ENCODE measurements around the gene EPB41L1.

Gene EPB41L1

DNA sequence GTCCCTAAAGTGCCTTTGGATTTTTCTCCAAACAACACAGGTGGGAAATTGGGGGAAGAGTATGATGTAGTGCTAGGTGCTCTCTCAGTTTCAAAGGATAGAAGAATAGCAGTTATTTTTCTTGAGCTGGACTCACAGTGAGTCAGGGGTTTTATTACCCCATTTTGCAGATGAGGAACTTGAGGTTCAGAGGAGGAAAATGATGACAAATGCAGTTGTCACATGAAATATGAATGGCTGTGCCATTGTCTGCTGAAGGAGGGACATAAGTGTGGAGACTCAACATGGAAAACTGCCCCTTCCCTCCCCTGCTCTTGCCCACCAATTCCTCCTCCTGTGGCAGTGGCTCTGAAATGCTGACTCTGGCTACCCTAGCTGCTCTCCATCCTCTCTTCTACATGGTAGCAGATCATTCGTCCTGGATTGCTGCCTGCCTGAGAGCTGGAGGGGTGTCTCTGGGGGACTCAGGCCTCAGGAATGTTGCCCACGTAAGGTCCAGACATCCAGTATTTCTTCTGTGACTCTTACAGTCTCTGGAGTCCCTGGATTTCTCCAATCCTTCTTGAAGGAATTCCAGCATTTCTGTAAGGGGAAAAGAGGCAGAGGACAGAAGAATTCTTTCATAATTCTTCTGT lies 37.6 kb upstream of the EPB41L1 start:
- H3K18ac ChIP-seq (ENCODE audit: low read length), result no peak overlapping the region
- H2AK5ac ChIP-seq (ENCODE audit: low read depth, low read length), result no peak overlapping the region
- H3K4ac ChIP-seq (ENCODE audit: low read length), result no peak overlapping the region
- H4K91ac ChIP-seq (ENCODE audit: low read depth, low read length, poor library complexity), result no peak overlapping the region
- no peak for DNase-seq (ENCODE audit: low spot score)
- no peaks in the 10 kb centered on the region for H3K4me1 ChIP-seq (ENCODE audit: control insufficient read depth in 2 of 2, insufficient read depth in 1 of 2, low read depth in 1 of 2, low read length in 2 of 2)
- no CpG with 5 or more reads among the region's 2 CpGs for WGBS, 2 donors (ENCODE audit: extremely low coverage in 2 of 2, insufficient read length in 2 of 2, insufficient replicate concordance in 1 of 2)
- H3K14ac ChIP-seq (ENCODE audit: low read length), result no peak overlapping the region
- no peak overlapping the region for H2BK5ac ChIP-seq (ENCODE audit: low read length)
- H3K27me3 ChIP-seq (ENCODE audit: control insufficient read depth in 3 of 3, insufficient read depth in 3 of 3, low read depth in 1 of 3, low read length in 3 of 3), result no peaks in the 10 kb centered on the region
- no peak overlapping the region for H3K9ac ChIP-seq (ENCODE audit: low read depth, low read length, poor library complexity)
- H2AFZ ChIP-seq (ENCODE audit: low read length), result no peak overlapping the region
- H2BK120ac ChIP-seq (ENCODE audit: low read depth, low read length), result no peak overlapping the region
- no peak overlapping the region for H4K8ac ChIP-seq (ENCODE audit: low read depth, low read length)
- H3K4me2 ChIP-seq (ENCODE audit: insufficient read depth, low read length, poor library complexity, severe bottlenecking), result no peak overlapping the region
- no peaks in the 10 kb centered on the region for H3K79me1 ChIP-seq (ENCODE audit: low read depth, low read length)
- H2BK15ac ChIP-seq (ENCODE audit: low read length), result no peak overlapping the region
- no peak overlapping the region for H3K23ac ChIP-seq (ENCODE audit: low read depth, low read length, poor library complexity)
- H3K27ac ChIP-seq (replicated peaks; ENCODE audit: low read length), result no peak overlapping the region
- H3K9me3 ChIP-seq (replicated peaks in 1 of 2; ENCODE audit: control insufficient read depth in 2 of 2, insufficient read depth in 1 of 2, low read depth in 1 of 2, low read length in 2 of 2), result no peaks in the 10 kb centered on the region
- H3K36me3 ChIP-seq (replicated peaks in 1 of 2; ENCODE audit: control insufficient read depth in 2 of 2, insufficient read depth in 2 of 2, low read length in 2 of 2), result peaks cover 0 to 16% of the 10 kb centered on the region in 2 donors
- no peak overlapping the region for H2BK12ac ChIP-seq (ENCODE audit: low read length)
- no peak overlapping the region for H3K4me3 ChIP-seq (ENCODE audit: low read length in 2 of 2)

DNA sequence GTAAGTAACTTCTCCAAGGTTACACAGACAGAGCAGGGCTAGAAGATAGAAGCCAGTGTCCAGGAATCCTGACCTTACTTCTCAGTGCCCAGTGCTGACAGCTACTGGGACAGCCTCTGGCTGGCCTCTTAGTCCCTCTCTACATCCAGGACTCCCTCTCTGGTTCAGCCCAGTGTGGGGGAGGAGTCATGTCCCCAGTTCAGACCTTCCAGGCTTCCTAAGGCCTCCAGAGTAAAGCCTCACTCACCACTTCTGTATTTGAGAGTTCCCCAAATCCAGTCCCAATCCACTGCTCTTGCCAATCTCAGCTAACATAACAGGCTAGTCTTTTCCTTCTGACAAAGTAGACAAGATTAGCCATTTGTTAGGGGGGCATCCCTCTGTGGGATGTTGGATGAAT lies 36.9 kb upstream of the EPB41L1 start:
- H2AK5ac ChIP-seq (ENCODE audit: low read depth, low read length), result no peak overlapping the region
- no peak overlapping the region for H3K9ac ChIP-seq (ENCODE audit: low read depth, low read length, poor library complexity)
- no peak overlapping the region for H3K14ac ChIP-seq (ENCODE audit: low read length)
- no peak overlapping the region for H4K91ac ChIP-seq (ENCODE audit: low read depth, low read length, poor library complexity)
- H3K27ac ChIP-seq (replicated peaks; ENCODE audit: low read length), result no peak overlapping the region
- no peak overlapping the region for H3K4ac ChIP-seq (ENCODE audit: low read length)
- H3K36me3 ChIP-seq (replicated peaks in 1 of 2; ENCODE audit: control insufficient read depth in 2 of 2, insufficient read depth in 2 of 2, low read length in 2 of 2), result peaks cover 0 to 12% of the 10 kb centered on the region in 2 donors
- no peak for DNase-seq (ENCODE audit: low spot score)
- no peaks in the 10 kb centered on the region for H3K79me1 ChIP-seq (ENCODE audit: low read depth, low read length)
- no peaks in the 10 kb centered on the region for H3K9me3 ChIP-seq (replicated peaks in 1 of 2; ENCODE audit: control insufficient read depth in 2 of 2, insufficient read depth in 1 of 2, low read depth in 1 of 2, low read length in 2 of 2)
- H3K27me3 ChIP-seq (ENCODE audit: control insufficient read depth in 3 of 3, insufficient read depth in 3 of 3, low read depth in 1 of 3, low read length in 3 of 3), result no peaks in the 10 kb centered on the region
- H2BK5ac ChIP-seq (ENCODE audit: low read length), result no peak overlapping the region
- no peak overlapping the region for H3K23ac ChIP-seq (ENCODE audit: low read depth, low read length, poor library complexity)
- no peak overlapping the region for H3K4me2 ChIP-seq (ENCODE audit: insufficient read depth, low read length, poor library complexity, severe bottlenecking)
- H3K4me3 ChIP-seq (ENCODE audit: low read length in 2 of 2), result no peak overlapping the region
- H3K18ac ChIP-seq (ENCODE audit: low read length), result no peak overlapping the region
- H2BK15ac ChIP-seq (ENCODE audit: low read length), result no peak overlapping the region
- H2AFZ ChIP-seq (ENCODE audit: low read length), result no peak overlapping the region
- H4K8ac ChIP-seq (ENCODE audit: low read depth, low read length), result no peak overlapping the region
- no peak overlapping the region for H2BK120ac ChIP-seq (ENCODE audit: low read depth, low read length)
- no peak overlapping the region for H2BK12ac ChIP-seq (ENCODE audit: low read length)
- H3K4me1 ChIP-seq (ENCODE audit: control insufficient read depth in 2 of 2, insufficient read depth in 1 of 2, low read depth in 1 of 2, low read length in 2 of 2), result no peaks in the 10 kb centered on the region

DNA sequence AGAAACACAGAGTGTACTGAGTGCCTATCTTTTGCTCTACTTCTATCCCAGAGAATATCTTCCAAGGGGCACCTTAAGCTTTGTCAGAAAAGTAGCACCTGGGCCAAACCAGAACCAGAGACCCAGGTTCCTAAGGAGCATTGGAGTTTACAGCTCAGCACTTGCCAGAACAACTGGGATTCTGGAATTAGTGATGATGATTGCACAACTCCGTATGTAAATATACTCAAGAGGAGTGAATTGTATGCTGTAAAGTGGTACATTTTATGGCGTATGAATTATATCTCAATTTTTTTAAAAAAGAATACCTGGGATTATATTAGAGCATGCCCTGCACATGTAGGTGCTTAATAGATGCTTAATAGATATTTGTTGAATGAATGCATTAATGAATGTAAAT lies 36.2 kb upstream of the EPB41L1 start:
- Histone ChIP-seq H3K27ac (replicated peaks; ENCODE audit: low read length) (no peak overlapping the region), H4K8ac (ENCODE audit: low read depth, low read length) (no peak overlapping the region), H3K9ac (ENCODE audit: low read depth, low read length, poor library complexity) (no peak overlapping the region), H2BK5ac (ENCODE audit: low read length) (no peak overlapping the region), H3K18ac (ENCODE audit: low read length) (no peak overlapping the region), H3K36me3 (replicated peaks in 1 of 2; ENCODE audit: control insufficient read depth in 2 of 2, insufficient read depth in 2 of 2, low read length in 2 of 2) (peaks cover 0 to 12% of the 10 kb centered on the region in 2 donors), H3K4me3 (ENCODE audit: low read length in 2 of 2) (no peak overlapping the region), H3K4me1 (ENCODE audit: control insufficient read depth in 2 of 2, insufficient read depth in 1 of 2, low read depth in 1 of 2, low read length in 2 of 2) (no peaks in the 10 kb centered on the region), H2BK120ac (ENCODE audit: low read depth, low read length) (no peak overlapping the region), H2BK15ac (ENCODE audit: low read length) (no peak overlapping the region), H2BK12ac (ENCODE audit: low read length) (no peak overlapping the region), H3K9me3 (replicated peaks in 1 of 2; ENCODE audit: control insufficient read depth in 2 of 2, insufficient read depth in 1 of 2, low read depth in 1 of 2, low read length in 2 of 2) (no peaks in the 10 kb centered on the region), H3K27me3 (ENCODE audit: control insufficient read depth in 3 of 3, insufficient read depth in 3 of 3, low read depth in 1 of 3, low read length in 3 of 3) (no peaks in the 10 kb centered on the region), H4K91ac (ENCODE audit: low read depth, low read length, poor library complexity) (no peak overlapping the region), H3K4ac (ENCODE audit: low read length) (no peak overlapping the region), H2AFZ (ENCODE audit: low read length) (no peak overlapping the region), H2AK5ac (ENCODE audit: low read depth, low read length) (no peak overlapping the region), H3K79me1 (ENCODE audit: low read depth, low read length) (no peaks in the 10 kb centered on the region), H3K23ac (ENCODE audit: low read depth, low read length, poor library complexity) (no peak overlapping the region), H3K4me2 (ENCODE audit: insufficient read depth, low read length, poor library complexity, severe bottlenecking) (no peak overlapping the region), H3K14ac (ENCODE audit: low read length) (no peak overlapping the region)
- no peak for DNase-seq (ENCODE audit: low spot score)
- no CpG with 5 or more reads among the region's 2 CpGs for WGBS, 2 donors (ENCODE audit: extremely low coverage in 2 of 2, insufficient read length in 2 of 2, insufficient replicate concordance in 1 of 2)

DNA sequence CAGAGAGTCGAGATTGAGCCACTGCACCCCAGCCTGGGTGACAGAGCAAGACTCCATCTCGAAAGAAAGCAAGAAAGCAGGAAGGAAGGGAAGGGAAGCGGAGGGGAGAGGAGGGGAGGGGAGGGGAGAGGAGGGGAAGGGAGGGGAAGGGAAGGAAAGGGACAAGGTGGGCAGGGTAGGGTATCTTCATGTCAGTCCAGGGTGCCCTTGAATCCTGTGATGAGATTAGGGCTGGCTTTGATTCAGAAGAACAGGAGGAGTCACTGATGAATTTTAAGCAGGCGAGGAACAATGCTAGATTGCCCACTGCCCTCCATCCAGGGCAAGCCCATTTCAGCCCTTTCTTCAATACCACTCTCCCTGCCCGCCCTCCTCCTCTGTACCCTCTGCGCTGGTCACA lies 35.0 kb upstream of the EPB41L1 start:
- no peak overlapping the region for H3K14ac ChIP-seq (ENCODE audit: low read length)
- no peak overlapping the region for H2AFZ ChIP-seq (ENCODE audit: low read length)
- H3K4ac ChIP-seq (ENCODE audit: low read length), result no peak overlapping the region
- H4K8ac ChIP-seq (ENCODE audit: low read depth, low read length), result no peak overlapping the region
- H3K27me3 ChIP-seq (ENCODE audit: control insufficient read depth in 3 of 3, insufficient read depth in 3 of 3, low read depth in 1 of 3, low read length in 3 of 3), result no peaks in the 10 kb centered on the region
- no peak overlapping the region for H2BK15ac ChIP-seq (ENCODE audit: low read length)
- no peaks in the 10 kb centered on the region for H3K79me1 ChIP-seq (ENCODE audit: low read depth, low read length)
- no peak for DNase-seq (ENCODE audit: low spot score)
- H3K18ac ChIP-seq (ENCODE audit: low read length), result no peak overlapping the region
- H3K4me3 ChIP-seq (ENCODE audit: low read length in 2 of 2), result no peak overlapping the region
- H2BK12ac ChIP-seq (ENCODE audit: low read length), result no peak overlapping the region
- H3K4me1 ChIP-seq (ENCODE audit: control insufficient read depth in 2 of 2, insufficient read depth in 1 of 2, low read depth in 1 of 2, low read length in 2 of 2), result no peaks in the 10 kb centered on the region
- H2BK5ac ChIP-seq (ENCODE audit: low read length), result no peak overlapping the region
- no peak overlapping the region for H3K4me2 ChIP-seq (ENCODE audit: insufficient read depth, low read length, poor library complexity, severe bottlenecking)
- no peaks in the 10 kb centered on the region for H3K9me3 ChIP-seq (replicated peaks in 1 of 2; ENCODE audit: control insufficient read depth in 2 of 2, insufficient read depth in 1 of 2, low read depth in 1 of 2, low read length in 2 of 2)
- no peak overlapping the region for H2BK120ac ChIP-seq (ENCODE audit: low read depth, low read length)
- no peak overlapping the region for H3K27ac ChIP-seq (replicated peaks; ENCODE audit: low read length)
- peaks cover 0 to 14% of the 10 kb centered on the region in 2 donors for H3K36me3 ChIP-seq (replicated peaks in 1 of 2; ENCODE audit: control insufficient read depth in 2 of 2, insufficient read depth in 2 of 2, low read length in 2 of 2)
- no peak overlapping the region for H2AK5ac ChIP-seq (ENCODE audit: low read depth, low read length)
- H3K23ac ChIP-seq (ENCODE audit: low read depth, low read length, poor library complexity), result no peak overlapping the region
- no peak overlapping the region for H4K91ac ChIP-seq (ENCODE audit: low read depth, low read length, poor library complexity)
- no peak overlapping the region for H3K9ac ChIP-seq (ENCODE audit: low read depth, low read length, poor library complexity)
- no CpG with 5 or more reads among the region's 6 CpGs for WGBS, 2 donors (ENCODE audit: extremely low coverage in 2 of 2, insufficient read length in 2 of 2, insufficient replicate concordance in 1 of 2)

All from neuronal stem cell (in vitro differentiated cells).